ENCODE measurements around the gene OPRM1.
"Not testable (repeated sequence)": the region's sequence is repeated elsewhere in the genome, so short reads cannot be mapped to it uniquely, and the experiment has no call there.

OPRM1 gene

DNA sequence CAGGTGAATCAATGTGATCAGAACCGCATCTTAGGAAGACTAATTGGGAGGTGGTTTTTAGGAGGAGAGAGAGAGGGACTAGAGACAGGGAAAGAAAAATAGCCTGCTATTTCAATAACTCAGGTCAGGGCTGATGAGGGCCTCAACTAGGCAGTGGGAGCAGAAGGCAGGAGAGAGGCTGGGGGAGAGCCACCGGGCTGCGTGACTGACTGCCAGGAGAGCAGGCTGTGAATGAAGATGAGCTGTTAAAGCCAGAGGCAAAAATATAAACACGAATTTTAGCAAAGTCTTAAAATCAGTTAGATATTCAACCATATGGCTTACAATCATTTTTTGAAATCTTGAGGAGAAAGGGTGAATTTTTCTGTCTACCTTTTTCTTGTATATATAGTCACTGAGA is 168.0 kb downstream of the OPRM1 start:
- DNase-seq (ENCODE audit: low spot score): no peak

DNA sequence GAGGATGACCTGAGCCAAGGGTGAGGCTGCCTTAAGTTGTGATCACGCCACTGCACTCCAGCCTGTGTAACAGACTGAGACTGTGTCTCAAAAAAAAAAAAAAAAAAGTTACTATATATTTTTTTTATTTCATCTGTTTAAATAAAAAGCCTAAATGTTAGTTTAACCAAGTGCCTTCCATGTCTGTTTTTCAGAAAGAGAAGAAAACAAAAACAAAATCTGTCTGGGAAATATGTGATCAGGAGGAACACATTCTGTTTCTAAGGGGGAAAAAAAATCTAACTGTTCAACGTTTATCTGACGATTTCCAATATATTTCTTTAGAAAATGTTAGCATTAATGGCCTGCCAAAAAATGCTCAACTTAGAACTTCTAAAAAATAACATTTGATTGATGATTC is 170.5 kb downstream of the OPRM1 start:
- DNase-seq (ENCODE audit: low spot score): no peak

DNA sequence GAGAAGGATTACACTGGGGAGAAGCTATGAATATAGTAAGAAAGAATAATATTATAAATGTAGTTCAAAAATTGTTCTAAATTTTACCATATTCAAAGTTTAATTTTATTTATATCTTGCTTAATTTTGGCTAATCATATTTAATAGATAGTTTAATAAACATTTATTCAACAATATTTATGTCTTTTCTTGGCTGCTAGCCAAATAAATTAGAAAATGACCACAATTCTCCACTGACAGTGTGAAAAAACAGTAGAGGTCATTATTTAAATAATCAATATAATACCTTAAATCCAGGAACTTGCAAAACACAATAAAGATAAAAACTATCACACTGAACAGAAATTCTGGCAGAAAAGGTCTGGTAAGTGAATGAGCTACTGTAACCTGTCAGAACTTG is 171.6 kb downstream of the OPRM1 start:
- no peak for DNase-seq (ENCODE audit: low spot score)

DNA sequence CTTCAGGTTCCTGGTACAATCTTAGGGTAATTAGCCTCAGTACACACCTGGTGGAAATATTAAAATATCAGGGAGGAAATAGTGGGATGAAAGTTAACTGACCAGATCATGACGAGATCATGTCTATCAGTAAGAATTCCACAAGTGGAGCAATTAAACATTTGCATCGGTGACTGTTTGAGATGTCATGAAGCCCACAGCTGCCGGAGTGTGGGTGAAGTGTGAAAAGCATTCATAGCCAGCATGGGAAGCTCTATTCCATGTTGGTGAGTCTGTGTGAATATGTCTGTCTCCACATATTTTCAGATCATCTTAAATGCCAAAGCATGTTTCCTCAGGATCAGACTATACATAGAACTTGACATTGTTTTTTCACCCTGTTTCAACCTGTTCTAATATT is 174.7 kb downstream of the OPRM1 start:
- no peak for DNase-seq (ENCODE audit: low spot score)

DNA sequence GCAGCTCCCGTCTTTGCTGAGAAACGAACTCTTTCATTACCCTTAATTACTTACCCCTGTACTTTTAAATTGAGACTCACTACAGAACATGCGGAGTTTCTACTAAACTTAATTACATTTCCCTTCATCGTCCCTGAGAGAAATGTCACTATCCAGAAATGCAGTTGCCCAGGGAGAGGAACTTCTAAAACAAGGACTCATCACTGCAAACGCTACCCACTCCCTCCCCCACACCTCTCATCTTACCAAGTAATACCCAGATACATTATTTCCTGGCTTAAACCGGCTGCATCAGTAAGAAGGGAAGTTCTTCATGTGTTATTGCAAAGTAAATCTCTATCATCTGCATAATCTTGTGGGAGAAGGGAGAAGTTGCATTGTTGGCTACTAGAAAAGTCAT is 179.3 kb downstream of the OPRM1 start:
- no peak for DNase-seq (ENCODE audit: low spot score)

DNA sequence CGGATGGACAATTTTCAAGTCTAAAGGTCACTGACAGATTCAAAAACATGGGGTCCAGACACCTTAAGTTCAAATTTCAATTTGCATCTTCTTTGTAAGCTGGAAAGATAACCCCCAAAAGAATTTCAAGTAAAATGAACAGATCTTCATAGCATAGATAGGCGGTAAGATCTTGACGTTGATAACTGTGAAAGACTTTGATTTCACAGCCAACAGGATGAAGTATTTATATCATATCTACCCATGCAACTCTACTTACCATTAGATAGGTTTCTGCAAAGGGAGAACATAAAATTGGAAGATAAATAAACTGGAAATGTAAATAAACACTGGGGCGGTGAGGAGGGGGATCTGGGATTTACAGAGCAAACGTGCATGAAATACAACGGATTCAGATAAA is 179.7 kb downstream of the OPRM1 start:
- no peak for DNase-seq (ENCODE audit: low spot score)

DNA sequence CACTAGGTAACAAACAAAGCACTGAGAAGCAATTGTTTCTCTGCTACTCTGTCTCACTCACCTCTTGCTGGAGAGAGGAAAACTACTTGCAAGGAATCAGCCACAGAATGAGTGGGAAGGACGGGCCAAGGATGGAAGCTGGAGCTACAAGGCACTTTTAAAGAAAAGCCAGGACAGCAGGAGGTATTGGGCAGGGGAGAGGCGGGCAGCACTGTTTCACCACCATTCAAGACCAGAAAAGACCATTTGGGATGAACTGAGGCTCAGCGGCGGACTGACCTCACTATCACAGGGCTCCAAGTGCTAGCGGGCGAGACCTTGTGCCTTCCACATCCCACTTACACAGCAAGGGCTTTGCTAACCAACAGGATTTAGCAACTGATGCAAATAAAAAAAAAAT is 180.2 kb downstream of the OPRM1 start:
- DNase-seq (ENCODE audit: low spot score): no peak

DNA sequence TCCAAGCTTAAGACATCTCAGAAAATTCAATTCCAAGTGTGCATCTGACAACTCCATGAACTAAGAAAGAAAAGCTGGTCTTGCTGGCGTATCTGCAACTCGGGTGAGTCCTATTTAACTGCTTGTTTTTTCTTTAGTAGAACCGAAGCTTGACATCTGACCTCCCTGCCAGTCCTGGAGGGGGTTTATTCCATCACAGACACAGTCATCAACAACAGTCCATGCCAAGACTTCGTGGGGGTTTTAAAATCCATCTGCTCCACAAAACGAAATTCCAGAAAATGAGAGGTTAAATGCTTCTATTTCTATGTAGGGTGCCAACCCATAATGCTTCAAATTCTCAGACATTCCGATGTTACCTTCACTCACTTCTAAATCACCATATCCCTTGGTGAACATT is 183.7 kb downstream of the OPRM1 start:
- no peak for DNase-seq (ENCODE audit: low spot score)

DNA sequence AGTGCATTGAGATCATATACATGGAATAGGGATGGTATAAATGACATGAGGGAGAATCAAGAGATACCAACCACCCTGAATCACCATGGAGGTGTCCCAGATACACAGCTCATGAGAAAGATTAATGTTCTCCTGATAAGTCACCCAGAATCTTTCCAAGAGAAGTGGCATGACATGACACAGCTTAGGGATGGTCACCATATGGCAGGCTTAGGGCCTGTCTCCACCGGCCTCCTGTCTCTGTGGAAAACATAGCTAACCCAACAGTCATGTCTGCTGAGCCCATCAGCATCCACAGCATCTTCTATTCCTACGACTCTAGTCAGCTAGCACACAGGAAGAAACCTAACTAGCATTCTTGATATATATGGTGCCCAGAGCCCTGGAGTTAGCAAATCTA is 184.3 kb downstream of the OPRM1 start:
- DNase-seq (ENCODE audit: low spot score): no peak

DNA sequence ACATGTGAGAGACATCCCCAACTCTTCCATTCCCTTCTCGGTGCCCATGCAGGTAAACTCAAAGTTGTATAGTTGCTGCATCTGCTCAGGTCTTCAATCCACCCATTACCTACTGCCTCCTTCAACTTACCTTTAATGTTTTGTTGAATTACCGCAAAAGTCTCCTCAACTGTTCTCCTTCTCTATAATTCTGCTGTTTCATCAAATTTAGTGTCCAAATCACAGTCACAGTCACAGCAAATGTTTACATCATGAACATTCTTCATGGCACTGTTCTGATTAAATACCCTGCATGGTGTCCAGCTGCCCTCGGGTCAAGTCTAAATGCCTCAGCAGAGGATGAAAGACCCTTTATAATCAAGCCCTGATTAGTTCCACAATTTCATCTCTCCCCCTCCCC is 187.4 kb downstream of the OPRM1 start:
- no peak for DNase-seq (ENCODE audit: low spot score)

DNA sequence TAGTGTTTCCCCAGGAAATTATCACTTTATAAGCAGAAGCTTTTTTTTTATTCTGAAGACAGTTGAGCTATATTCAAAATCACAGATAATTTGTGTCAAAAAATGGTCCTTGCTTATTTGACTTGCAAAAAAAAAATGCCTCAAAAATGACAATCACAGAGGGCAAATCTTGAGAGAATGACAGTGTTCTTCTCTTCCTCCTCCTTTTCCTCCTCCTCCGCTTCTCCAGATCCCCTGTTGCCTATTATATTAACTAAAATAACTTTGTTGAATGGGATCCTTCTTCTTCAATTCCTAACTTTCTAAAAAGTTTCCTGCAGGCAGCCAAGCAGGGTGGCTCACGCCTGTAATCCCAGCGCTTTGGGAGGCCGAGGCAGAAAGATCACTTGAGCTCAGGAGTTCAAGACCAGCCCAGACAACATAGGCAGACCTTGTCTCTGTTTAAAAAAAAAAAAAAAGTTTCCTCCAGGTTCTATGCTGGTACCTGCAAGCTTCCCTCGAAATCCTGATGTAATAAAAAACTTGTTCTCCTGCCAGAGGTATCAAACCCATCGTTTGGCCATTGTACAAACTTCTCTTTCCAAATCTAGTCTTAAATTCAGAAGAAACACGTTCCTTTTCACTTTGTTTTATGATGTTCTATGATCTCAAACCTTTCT is 189.0 kb downstream of the OPRM1 start:
- DNase-seq (ENCODE audit: low spot score): no peak

DNA sequence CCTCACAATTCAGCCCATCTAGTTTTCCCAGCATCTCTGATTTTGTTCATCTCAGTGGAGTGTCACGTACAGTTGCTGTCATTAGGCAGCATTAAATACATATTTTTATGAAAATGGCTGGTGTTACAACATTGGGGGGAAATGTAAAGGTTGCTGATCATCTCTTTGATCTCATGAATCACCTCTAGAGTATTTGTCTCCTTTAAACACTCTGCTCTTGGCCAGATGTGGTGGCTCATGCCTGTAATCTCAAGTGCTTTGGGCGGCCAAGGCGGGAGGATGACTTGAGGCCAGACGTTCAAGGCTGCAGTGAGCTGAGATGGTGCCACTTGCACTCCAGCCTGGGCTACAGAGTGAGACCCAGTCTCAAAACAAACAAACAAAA is 189.5 kb downstream of the OPRM1 start:
- DNase-seq (ENCODE audit: low spot score): no peak

DNA sequence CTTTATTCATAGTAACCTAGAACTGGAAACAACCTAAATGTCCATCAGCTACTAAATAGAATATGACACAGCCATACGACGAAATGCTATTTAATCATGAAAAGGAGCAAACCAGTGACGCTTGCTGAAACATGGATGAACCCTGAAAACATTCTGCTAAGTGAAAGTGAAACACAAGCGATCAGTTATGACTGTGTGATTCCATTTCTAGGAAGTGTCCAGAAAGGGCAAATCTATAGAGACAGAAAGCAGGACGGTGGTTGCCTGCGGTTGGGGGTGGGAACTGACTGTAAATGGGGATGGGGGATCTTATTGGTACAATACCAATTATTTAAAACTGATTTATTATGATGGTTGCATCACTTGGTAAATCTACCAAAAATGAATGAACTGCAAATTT is 190.7 kb downstream of the OPRM1 start:
- DNase-seq (ENCODE audit: low spot score): no peak

DNA sequence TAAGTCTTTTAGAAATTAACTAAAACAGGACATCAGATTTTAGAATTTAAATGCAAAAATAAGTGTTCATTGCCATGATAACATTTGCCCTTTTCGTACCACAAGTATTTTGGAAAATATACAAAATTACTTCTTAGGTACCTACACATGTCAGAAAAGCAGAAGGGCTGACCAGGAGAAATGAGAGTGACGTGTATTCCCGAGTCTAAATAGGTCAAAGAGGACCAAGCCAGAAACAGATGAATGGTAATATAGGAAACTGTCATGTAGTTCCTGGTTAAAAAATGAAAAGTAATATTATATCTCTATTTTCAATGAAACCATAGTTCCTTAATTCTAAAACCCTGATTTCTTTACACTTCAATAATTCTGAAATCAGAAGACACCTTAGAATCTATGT is 191.4 kb downstream of the OPRM1 start:
- no peak for DNase-seq (ENCODE audit: low spot score)

DNA sequence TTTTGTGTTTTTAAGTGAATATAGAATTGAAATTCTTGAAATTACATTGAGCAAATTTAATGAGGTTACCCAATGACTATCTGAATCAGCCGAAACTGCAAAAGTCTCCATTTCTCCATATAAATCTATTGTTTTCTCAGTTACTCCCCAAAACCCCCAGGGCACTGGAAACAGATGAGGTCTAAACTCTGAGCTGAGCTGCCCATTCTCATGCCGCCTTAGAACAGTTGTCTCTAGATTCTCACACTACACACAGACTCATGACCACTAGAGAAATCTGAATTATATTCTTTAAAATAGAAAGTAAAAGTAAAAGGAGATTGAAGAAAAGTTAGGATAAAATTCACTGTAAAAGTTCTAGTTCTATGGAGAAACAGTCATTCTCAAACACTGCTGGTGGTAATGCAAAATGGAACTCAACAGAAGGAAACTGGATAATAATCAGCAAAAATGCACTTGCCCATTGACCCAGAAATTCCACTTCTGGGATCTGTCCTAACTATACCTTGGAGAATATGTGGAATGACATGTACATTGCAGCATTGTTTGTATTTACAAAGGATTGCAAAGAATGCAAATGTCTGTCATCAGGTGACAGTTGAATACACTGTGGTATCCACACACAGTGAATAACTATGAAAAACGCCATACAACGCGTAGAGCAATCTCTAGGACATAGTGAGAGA is 192.0 kb downstream of the OPRM1 start:
- no peak for DNase-seq (ENCODE audit: low spot score)

DNA sequence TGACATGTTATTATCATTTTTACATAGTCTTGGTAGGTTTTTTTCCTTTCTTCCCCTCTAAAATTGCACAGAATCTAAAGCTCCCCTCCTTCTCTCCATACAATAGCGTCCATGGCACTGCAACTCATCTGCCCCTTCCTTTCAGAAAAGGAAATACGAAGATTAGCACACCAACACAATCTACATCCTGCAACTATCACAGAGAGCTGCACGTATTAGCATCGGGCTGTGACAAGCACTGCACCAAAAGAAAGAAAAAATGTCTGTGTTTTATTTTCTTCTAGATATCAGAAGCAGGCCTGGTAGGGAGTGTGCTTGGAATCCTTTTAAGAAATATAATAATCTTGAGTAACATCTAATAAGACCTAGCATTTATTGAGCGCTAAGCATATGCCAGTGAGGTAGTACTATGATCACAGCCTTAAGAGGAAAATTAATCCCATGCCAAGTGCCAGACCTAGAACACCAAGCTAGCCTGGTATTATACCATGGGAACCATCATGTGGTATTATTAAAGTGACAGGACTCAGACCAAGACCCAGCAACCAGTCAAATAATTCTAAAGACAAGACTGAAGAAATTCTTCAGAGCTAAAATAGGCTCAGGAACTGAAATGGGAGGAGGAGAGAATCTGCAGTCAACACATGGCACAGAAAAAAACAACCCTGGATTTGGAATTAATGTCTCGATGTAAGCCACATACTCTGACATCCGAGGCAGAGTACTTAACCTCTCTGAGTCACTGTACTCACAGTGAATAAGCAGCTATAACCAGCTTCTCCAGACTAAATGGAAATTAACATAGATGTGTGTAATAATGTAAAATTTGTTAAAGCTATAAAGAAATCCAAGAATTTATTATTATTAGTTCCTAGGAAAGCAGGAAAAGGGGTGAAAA is 193.2 kb downstream of the OPRM1 start:
- DNase-seq (ENCODE audit: low spot score): no peak

DNA sequence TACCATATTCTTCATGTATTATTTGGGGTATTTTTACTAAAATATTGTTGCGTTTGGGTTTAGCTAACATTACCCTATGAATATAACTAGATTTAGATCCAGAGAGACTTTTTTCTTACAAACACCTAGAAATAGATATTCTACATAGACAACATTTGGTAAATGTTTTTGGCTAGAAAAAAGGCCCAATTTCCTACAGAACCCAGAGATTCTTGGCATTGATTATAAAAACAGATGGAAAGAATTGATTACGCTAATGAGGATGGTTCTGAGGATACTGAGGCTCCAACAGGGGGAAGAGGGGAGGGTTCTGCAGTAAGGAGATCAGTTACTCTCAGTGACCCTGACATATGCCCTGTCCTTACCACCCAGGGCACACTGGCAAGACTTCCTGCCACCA is 194.3 kb downstream of the OPRM1 start:
- DNase-seq (ENCODE audit: low spot score): no peak

DNA sequence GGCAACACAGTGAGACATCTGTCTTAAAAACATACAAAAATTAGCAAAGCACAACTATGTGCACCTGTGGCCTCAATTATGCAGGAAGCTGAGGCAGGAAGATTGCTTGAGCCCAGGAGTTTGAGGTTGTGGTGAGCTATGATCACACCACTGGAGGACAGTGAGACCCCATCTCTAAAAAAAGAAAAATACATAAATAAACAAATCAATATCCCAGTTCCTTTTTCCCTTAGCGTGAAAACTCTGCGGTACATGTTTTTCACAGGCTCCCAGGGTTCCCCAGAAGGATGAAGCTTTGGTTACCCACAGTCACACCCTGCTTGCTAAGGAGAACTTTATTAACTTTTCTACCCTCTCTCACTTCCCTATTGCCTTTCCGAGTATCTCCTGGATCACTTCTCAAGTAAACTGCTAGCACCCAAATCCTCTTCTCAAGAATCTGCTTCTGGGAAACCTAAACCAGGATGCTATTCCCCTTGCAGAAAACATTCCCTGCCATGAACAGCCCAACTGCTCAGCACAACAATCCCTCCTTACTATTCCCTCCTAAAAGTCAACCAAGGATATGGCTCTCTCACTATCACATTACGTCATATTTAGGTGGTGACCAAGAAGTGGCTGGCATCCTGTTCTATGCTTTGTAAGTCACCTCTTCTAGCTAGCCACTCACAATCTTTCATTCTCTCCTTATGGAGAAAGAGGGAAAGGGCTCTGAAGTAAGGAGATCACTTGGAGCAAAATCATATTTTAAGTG is 195.2 kb downstream of the OPRM1 start:
- DNase-seq (ENCODE audit: low spot score): no peak

DNA sequence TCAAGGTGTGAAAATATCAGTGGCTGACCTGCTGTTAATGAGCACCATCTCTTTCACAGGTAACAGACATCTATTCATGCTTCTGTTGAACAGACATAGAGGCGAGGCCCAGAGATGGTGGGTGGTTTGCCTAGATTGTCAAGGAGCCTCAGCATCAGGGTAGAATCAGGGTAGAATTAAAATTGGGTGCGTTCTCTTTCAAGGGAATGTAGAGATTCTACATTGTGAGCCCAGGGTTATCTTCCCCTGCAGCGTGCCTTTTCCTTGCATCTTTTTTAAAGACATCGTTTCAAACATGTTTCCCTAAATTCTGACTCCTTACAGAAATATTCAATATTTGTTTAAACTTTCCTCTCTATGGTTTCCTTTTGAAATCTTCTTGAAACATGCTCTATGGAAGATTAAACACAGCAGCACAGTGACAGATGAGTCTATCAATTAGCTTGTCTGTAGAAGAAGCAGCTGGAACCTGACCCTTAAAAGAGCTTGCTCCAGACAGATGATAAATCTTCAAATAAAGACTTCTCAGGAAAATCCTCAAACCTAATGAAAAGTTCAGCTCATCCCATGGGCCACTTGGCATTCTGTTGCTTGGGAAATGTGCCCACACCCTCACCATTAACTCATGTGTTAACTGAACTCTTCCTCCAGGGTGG is 197.7 kb downstream of the OPRM1 start:
- no peak for DNase-seq (ENCODE audit: low spot score)

DNA sequence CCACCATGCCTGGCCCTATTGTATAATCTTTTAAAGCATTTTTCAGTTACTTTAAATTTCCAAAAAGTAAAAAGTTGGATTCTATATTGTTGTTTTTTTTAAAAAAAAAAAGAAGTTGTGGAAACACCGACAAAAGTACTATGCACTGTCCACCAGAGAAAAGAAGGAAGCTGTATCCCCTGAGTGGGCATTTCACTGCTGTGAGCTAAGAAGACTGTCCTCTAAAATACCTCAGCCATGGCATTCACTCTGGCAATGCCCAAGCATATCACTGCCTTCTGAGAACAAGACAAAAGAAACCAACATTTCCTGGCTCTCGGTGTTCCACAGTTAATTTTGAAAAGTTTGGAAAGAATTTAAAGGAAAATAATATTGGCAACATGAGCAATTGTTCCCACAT is 199.8 kb downstream of the OPRM1 start:
- DNase-seq (ENCODE audit: low spot score): no peak

DNA sequence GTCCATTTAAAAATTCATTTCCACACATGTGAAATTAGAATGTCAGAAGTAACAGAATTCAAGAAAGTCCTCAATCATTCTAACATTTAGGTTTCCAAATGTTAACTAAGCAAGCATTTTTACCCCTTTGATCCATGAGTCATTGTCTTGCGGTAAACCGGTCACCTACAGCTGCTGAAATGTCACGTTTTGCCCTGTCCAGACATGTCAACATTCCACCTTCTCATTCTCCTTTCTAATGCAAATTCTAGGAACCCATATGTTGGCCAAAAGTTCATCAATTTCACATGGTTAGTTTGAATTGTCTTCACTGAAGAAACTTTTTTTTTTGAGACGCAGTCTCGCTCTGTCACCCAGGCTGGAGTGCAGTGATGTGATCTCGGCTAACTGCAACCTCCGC is 200.4 kb downstream of the OPRM1 start:
- no peak for DNase-seq (ENCODE audit: low spot score)

DNA sequence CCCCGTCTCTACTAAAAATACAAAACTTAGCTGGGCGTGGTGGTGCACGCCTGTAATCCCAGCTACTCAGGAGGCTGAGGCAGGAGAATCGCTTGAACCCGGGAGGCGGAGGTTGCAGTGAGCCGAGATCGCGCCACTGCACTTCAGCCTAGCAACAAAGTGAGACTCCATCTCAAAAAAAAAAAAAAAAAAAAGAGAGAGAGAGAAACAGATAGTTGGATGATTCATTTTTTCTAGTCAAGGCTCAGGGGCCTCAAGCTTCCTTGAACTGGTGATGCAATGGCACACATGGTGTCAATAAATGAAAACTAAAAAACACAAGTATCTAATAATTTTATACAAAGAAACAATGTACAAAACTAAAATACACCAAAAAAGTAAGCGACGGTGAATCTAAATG is 202.0 kb downstream of the OPRM1 start:
- DNase-seq (ENCODE audit: low spot score): not testable (repeated sequence)
